Hematopoietic multipotent progenitor cell treated with erythropoietin and hydrocortisone succinate and interleukin-3 and kit ligand, for 17 days (in vitro differentiated cells): ENCODE results near the gene MBP.

Source experiments
- DNase-seq: peaks from one replicate; pipeline ENCODE4 v3.0.0-alpha.2; 2015; ENCODE audit warnings: low spot score

The MBP gene

DNA sequence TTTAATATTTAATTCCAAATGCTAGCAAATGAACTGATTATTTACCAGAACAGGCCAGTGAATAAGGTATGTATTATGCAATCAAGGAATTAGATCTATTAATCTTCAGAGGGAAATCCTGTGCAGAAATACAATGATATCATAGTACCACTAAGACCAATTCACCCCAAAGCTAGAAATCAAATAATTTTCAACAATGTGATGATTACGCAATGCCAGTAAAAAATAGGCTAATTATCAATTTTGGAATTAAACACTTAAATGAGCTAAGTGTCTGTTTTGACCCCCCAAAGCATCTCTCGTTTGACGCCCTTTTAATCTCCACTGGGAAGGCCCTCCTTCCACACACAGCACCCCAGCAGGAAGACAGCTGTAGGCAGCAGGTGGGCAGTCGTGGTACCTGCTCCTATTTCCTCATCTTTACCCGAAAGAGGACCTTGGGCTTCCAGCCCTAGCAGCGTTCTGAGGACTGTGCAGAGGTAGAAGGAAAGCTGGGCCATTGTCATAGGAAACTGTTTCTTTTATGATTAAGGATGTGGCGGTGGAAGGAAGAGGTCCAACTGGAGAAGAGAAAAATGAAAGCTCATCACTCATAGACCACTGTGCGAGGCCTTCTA is 84.7 kb downstream of the MBP start:
- DNase-seq, result no peak

GRCh38 chr18:77046994-77047393 is 85.6 kb downstream of the MBP start:
- no peak for DNase-seq

GRCh38 chr18:77046409-77046808 is 86.2 kb downstream of the MBP start:
- DNase-seq, result no peak

DNA sequence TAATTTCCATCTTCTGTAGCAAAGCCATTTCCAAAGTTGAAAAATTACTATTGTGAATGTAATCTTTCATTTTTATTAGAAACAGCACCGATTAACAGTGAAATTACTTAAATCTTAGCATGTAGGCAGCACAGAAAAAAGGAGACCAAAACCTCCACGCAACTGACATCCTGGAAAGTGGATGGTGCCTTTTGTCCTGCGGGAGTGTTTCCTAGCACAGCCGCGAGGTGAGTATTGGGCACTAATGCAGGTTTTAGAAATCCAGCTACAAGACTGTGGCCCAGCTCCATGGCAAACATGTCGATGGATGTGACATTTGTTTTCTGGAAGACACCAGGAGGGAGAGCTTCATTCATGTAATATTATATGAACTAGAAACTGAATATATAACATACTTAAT is 86.9 kb downstream of the MBP start:
- DNase-seq, result no peak

DNA sequence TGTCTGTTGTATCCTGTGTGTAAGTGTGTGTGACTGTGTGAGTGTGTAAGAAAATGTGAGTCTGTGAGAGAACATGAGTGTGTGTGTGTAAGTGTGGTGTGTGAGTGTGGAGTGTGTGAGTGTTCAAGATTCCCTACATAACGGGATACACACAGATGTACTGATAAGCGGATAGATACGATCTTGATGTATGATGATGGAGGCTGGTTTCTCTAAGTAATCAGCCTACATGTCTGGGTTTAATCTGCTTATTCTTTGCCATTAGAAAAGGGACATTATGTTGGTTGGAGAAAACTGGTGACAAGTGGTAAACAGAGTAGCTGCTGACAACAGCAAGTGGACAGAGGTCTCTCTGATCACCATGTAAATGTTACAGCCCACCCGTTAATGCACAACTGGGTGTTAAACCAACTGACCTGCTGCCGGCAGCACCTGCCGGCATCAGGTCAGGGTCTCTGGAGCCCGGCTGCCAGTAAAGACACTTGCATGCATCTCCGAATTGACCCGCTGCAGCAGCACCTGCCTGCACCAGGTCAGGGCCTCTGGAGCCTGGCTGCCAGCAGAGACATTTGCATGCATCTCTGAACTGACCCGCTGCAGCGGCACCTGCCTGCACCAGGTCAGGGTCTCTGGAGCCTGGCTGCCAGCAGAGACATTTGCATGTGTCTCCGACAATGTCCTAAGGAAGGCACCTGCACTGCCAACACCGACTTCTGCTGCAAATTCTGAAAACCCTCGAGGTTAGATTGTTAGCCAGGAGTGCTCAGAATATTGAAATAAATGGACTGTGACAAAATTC is 87.5 kb downstream of the MBP start:
- DNase-seq, result no peak

DNA sequence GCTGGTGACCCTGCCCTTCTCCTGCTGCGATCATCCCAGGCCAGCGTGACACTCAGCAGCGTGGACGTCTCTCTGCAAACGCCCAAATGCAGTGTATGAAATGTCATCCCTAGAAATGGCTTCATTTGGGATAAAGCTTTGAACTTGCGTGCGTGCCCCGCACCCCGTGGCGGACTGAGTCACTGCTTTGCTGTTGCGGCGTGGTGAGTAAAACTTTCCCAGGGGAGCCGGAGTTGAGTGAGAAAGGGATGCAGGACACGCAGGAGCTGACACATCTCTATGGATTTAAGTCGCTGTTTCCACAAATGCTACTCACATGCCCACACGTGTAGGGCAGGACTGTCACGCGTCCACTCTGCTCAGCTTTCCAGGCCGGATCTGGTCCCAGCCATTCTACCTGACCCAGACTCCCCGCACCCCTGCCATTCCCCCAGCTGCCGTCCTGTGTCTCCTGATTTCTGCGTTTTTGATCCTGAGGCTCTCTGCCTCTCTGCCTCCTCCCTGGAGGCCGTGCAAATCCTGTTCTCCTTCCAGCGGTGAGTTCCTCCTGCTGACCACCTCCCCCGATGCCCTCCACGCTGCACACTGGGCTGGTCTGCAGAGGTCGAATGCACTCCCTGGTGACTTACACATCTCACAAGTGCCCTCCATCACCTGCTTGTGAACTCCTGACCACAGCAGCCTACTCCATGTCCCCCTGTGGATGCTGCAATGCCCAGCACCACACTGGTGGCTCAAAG is 88.9 kb downstream of the MBP start:
- DNase-seq, result no peak

GRCh38 chr18:77042583-77042982 is 90.0 kb downstream of the MBP start:
- DNase-seq, result no peak

GRCh38 chr18:77039196-77040130 is 93.1 kb downstream of the MBP start:
- no peak for DNase-seq

DNA sequence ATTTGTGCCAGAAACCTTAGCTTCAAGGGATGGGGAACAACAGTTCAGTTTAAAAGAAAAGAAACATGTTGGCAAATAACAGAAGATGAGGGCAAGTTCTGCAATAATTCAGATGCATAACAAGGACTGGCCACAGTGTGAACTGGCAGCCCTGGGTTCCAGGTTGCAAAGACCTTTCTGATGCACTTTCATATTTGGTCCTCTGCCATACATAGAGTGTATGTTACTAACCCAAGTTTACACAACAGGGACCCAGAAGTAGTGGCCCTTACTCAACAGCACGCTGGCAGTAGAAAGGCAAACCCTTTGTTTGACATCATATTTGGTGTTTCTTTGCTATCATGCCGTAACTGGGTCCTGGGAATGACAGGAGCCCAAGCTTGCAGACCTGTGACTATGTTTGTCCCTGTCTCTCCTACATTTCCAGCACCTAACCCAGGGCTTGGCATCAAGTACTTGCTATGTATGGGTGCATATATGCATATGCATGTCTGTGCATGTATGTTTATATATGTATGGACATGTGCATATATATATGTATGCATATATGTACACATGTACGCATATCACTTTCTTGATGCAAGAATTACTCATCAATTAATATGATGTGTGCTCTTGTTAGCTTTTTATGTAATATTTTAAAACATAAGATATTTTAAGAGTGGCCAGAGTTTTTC is 94.3 kb downstream of the MBP start:
- DNase-seq, result no peak

DNA sequence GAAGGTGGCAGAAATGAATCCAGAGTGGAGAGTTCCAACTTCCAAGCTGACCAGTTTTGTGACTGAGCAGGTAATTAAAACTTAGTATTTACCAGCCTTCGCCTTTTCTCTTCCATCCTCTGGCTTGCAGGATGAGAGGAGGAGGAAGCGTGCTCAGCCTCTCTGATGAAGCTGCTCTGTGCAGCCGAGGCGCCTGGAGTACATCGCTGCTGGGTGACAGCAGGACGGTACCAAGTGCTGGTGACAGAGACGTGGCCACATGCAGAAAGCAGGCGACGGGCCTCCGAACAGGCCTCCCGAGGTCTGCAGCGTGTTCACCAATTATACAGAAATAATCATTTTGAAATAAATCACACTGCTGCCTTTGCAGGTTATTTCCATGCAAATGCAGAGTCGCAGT is 95.0 kb downstream of the MBP start:
- DNase-seq, result no peak

DNA sequence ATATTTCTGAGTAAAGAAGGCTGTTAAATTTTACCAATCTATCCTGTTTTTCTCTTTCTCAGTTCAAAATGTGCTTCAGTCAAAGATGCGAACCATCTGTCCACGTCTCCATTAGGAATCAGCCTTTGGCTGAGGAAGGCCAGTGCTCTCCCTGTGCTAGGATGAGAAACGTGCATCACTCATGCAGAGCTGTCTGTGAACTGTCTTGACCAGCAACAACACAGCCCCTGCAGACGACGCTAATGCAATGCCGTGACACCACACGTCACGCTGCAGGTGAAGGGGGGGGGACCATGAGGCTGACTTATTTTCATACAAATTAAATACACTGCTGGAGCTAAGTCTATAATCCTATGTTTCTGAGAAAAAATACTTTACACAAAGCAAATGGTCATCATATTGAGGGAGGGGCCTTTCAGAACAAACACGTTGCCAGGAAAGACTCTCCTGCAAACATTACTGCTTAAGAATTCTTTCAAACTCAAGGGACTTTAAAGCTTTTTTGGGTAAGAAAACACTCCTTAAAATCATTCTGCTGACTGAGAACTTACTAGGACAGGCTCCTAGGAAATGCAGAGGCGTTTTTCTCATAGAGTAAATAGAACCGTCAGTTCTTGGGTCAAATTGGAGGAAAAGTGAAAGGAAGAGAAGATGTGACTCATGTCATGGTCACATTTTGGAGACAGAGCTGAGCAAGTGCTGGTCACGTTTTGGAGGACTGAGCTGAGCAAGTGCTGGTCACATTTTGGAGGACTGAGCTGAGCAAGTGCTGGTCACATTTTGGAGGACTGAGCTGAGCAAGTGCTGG is 97.0 kb downstream of the MBP start:
- no peak for DNase-seq

DNA sequence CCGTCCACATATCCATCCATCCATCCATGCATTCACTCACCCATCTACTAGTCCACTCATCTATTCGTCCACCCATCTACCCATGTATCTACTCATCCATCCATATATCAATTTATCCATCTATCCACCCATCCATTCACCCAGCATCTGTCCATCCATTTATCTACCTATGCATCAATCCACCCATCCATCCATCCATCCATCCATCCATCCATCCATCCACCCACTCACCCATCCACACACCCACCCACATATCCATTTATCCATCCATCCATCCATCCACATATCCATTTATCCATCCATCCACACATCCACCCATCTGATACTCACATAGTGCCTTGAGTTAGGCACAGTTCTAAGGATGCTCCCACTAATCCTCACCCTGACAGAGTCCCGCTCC is 99.0 kb downstream of the MBP start:
- no peak for DNase-seq

DNA sequence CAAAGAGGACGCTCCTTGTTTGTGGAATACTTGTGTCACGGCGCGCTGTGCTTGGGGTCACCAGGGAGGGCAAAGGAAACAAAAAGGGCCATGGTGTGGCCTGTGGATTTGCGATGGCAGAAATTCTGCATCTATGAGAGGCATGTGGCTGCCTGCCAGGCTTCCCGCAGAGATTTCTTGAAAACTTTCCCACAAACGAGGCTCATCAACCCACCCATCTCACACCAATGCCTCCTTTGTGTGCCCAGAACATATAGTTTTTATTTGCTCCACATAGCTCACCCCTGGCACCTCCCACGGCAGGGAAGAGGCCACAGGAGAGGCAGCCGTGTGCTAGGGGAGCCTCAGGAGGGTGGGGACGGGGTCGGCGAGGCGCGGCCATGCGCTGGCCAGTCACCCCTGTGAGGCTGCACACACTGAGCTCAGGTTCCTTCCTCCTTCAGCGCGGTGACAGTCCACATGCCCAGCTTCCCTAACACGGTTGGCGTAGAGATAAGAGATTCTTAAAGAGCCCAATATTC is 100.3 kb downstream of the MBP start:
- no peak for DNase-seq

- DNase-seq, result no peak
These were observed 100.9 kb downstream of the MBP start for GRCh38 chr18:77031662-77032061.

DNA sequence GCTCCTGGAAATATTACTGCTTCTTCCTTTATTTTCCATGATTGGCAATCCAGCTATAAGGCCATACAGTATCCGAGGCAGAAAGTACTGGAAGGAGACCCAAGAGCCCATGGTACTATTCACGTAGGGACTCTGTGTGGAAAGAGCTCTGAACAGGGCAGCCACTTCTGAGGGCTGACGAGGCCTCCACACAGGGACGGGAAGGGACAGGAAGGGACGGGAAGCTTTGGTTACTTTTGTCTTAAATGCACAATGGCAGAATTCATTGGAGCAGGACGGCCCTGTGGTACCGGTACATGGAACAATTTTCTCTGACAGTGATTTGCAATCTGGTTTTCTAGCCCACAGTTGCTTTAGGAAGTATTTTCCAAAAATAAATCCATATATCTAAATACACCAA is 102.4 kb downstream of the MBP start:
- DNase-seq, result no peak

DNA sequence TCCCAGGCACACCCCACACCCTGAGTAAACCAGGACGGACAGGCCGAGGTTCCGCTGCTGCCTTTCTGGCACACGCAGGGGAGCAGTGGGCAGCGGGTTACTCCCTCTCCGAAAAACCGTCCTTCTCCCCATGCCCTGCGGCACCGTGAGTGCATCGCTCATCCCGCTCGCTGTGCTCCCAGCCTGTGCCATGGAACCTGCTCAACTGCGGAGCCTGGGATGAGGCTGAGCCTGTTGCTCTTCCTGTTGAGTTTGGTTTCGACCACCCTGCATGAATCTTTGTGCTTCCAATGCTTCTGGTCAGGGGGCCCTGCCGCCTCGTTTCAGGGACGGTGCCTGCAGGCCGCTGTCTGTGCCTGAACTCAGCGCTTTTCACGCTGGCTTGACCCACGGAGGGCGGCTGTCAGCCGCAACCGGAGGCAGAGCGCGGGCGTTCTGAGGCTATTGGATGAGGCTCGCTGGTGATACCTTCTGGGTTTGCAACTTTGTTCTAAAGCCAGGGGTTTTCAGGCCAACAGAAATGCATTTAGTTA is 106.7 kb downstream of the MBP start:
- DNase-seq, result no peak

DNA sequence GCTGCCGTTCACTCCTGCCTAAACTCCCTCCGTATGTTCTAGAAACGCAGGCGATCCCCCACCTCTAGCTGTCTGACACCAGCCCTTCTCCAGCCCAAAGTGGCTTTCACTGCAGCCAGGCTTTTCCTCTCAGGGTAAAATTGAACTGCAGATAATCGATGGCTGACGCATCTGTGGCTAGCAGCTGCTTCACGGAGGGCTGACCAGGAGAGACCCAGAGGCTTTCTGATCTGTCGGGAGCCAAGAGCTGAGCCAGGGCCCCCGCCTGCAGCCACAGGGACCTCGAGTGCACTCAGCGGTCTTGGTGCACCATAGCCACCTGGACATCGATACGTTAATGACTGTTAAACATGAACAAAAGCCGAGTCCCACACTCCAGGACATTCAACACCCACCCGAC is 107.5 kb downstream of the MBP start:
- DNase-seq, result no peak

DNA sequence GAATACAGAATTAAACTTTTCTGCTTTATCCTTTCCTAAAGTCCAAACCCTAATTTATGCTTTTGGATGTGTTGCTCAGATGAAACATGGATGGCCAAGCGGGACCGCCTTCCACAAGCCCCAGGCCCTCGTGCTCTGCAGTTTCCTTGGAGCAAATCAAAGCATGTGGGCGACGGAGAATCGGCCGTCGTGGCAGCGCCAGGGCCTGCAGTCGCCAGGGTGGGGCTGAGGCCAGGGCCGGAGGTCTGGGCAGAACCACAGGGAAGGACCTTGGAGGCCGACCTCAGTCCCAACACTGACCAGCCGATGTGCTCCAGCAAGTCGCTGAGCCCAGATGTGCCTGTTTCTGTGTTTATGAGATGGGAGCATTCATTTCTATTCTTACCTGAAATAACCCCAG is 108.1 kb downstream of the MBP start:
- DNase-seq, result no peak

GRCh38 chr18:77023102-77023782 is 109.3 kb downstream of the MBP start:
- no peak for DNase-seq

- DNase-seq, result no peak
These were observed 110.0 kb downstream of the MBP start for GRCh38 chr18:77022556-77022955.
